Erythroblast (primary cell): ENCODE results near the gene PLPPR4.

Source experiments
- DNase-seq, 2 experiments: peaks; one replicate each; lab custom pipeline; 2025; lab: John Stamatoyannopoulos, UW
- GATA1 ChIP-seq: IDR thresholded peaks from 2 replicates; pipeline ENCODE4 v1.6.1; 2011; ENCODE audit warnings: low read depth, mild to moderate bottlenecking, control low read depth, low read length, moderate library complexity
- POLR2A ChIP-seq: IDR thresholded peaks from 2 replicates; pipeline ENCODE4 v1.6.1; 2011; ENCODE audit warnings: mild to moderate bottlenecking, low read length

The PLPPR4 gene

GRCh38 chr1:99347041-99347684, 82.9 kb downstream of the PLPPR4 start:
- no peak for TF ChIP-seq POLR2A
- no peak for TF ChIP-seq GATA1
- DNase-seq = no peak

- no peak for TF ChIP-seq GATA1
- no peak for TF ChIP-seq POLR2A
- DNase-seq = no peak
Measured at GRCh38 chr1:99348397-99349132, 84.3 kb downstream of the PLPPR4 start.

DNA sequence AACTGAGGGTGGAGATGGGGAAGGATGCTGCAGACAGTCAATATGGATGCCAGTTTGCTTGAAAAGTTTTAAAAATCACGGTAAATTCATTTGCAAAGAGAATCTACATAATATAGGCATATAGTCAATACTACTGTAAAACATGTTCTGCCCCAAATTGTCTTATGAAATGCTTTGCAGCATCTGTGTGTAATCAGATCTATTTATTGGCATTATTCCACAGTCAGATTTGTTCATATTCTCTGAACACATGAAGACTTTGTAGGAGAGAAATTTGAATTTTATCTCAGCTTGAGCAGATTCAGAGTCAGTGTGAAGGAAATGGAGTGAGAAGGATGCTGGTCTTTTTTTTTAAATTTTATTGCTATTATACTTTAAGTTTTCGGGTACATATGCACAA, 88.5 kb downstream of the PLPPR4 start:
- no peak for TF ChIP-seq POLR2A
- TF ChIP-seq GATA1 = no peak
- DNase-seq = no peak

DNA sequence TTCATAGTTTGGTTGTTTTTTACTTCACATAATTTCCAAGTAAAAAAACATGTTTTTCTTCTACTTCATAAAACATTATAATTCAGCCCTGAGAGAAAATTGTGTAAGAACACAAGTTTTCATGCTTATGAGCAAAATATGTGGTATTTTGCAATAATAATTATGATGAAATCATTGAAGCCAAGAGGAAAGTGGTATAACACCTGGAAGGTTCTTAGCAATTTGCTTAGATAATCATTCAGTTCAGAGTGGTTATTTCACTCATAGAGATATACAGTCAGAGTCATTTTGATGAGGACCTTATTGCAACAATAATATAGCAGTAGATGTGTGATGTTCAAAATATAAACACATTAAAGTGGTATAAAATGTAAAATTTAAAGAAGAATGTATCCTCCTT, 94.5 kb downstream of the PLPPR4 start:
- no peak for TF ChIP-seq POLR2A
- no peak for TF ChIP-seq GATA1
- no peak for DNase-seq
